Measurements from ENCODE around the gene ATG14. TPM values are rescaled to one million over a fixed set of nuclear protein-coding genes. Genes with fewer than 3 reads are reported as not detected.
A peak's percentile ranks its signal among the peaks of the same experiment; 100 is the strongest.
"Not testable (repeated sequence)": the region's sequence is repeated elsewhere in the genome, so short reads cannot be mapped to it uniquely, and the experiment has no call there.

The ATG14 gene
- total RNA-seq, 1 experiment from 2014 or later = 23.0 TPM

DNA sequence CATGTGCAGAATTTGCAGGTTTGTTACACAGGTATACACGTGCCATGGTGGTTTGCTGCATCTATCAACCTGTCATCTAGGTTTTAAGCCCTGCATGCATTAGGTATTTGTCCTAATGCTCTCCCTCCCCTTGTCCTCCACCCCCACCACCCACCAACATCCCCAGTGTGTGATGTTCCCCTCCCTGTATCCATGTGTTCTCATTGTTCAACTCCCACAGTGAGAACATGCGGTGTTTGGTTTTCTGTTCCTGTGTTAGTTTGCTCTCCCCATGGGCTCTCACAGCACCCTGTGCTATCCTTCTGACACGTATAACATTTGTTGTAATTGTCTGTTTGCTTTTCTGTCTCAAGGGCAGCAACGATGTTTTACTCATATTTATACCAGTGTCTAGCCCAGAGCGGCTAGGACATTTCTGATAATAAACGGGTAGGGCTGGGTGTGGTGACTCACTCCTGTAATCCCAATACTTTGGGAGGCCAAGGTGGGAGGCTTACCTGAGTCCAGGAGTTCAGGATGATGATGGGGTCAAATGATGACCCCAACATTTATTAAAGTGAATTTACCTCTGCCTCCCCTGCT lies 67.0 kb downstream of the ATG14 start:
- in situ Hi-C loops (cut with HindIII; ENCODE audit: low pct_unique_long_range_greater_than_20kb, low sequenced_read_pairs) = not testable (repeated sequence)

GRCh38 chr14:55341781-55342180 lies 69.8 kb downstream of the ATG14 start:
- in situ Hi-C loops (cut with HindIII; ENCODE audit: low pct_unique_long_range_greater_than_20kb, low sequenced_read_pairs) = no loop called here

More for the DNA sequence above, 67.0 kb downstream of the ATG14 start:
- not testable (repeated sequence) for DNase-seq (ENCODE audit: low read depth, low spot score)

DNA sequence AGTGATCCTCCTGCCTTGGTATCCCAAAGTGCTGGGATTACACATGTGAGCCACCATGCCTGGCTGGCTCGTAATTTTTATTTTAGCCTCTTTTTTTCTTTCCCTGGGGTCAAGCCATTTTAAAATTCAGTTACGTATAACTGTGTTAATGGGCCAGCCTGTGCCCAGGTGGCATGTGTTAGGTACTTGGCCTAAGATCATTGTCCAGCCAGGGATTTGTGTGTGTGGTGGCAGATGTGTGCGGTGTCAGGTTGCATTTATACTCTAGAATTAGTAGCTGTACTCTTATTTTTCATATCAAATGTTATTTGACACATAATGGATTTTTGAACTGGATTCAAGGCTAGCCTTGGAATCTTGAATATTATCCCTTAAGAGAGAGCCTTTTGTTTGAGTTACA lies 71.1 kb downstream of the ATG14 start:
- no peak for DNase-seq (ENCODE audit: low read depth, low spot score)
- in situ Hi-C loops (cut with HindIII; ENCODE audit: low pct_unique_long_range_greater_than_20kb, low sequenced_read_pairs) = no loop called here

More at GRCh38 chr14:55341781-55342180, 69.8 kb downstream of the ATG14 start:
- no peak for DNase-seq (ENCODE audit: low read depth, low spot score)

DNA sequence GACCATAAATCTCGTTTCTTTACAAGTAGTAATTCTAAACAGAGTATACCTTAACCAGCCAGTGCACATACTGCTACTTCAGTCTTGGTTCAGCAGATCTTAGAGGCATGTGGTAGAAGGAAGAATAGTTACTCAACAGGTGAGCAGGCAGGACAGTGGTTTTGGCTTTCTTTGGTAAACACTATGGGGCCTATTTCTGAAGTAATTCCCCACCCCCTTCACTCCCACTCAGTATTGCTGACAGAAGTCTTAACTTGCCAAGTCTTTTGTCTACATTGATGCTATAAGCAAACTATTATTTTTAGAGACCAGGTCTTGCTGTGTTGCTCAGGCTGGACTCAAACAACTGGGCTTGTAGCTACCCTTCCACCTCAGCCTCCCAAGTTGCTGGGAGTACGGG lies 71.9 kb downstream of the ATG14 start:
- no peak for DNase-seq (ENCODE audit: low read depth, low spot score)
- in situ Hi-C loops (cut with HindIII; ENCODE audit: low pct_unique_long_range_greater_than_20kb, low sequenced_read_pairs) = no loop called here

DNA sequence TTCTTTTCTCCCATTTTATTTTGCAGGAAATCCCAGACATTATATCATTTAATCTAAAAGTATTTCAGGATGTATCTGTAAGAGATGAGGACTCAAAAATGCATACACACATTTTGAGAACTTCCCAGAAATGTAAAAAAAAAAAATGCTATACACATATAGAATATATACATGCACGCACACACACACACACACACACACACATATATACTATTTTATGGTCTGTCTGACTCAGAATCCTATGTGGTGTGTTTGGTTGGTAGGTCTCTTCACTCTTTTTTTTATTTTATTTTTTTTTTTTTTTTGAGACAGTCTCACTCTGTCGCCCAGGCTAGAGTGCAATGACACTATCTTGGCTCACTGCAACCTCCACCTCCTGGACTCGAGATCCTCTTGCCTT lies 74.9 kb downstream of the ATG14 start:
- no peak for DNase-seq (ENCODE audit: low read depth, low spot score)
- in situ Hi-C loops (cut with HindIII; ENCODE audit: low pct_unique_long_range_greater_than_20kb, low sequenced_read_pairs) = no loop called here

DNA sequence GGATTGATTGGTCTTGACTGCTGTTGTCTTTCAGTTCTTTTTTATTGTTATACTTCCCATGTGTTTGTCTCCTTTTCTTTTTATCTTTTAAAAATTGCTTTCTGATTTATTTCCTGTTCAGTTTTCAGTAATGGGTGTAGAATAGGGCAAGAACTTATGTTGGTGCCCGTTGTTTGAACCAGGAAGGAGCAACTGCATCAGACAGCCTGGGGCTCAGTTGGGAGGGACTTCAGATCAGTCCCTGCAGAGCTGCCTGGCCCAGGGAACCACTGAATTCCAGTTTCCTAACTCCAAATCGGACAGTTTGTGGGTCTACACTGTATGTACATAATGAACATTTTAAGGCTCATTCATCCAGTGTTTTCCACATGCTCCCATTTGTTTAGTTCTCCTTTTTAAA lies 75.5 kb downstream of the ATG14 start:
- in situ Hi-C loops (cut with HindIII; ENCODE audit: low pct_unique_long_range_greater_than_20kb, low sequenced_read_pairs) = no loop called here
- DNase-seq (ENCODE audit: low read depth, low spot score) = peak; percentile 29

DNA sequence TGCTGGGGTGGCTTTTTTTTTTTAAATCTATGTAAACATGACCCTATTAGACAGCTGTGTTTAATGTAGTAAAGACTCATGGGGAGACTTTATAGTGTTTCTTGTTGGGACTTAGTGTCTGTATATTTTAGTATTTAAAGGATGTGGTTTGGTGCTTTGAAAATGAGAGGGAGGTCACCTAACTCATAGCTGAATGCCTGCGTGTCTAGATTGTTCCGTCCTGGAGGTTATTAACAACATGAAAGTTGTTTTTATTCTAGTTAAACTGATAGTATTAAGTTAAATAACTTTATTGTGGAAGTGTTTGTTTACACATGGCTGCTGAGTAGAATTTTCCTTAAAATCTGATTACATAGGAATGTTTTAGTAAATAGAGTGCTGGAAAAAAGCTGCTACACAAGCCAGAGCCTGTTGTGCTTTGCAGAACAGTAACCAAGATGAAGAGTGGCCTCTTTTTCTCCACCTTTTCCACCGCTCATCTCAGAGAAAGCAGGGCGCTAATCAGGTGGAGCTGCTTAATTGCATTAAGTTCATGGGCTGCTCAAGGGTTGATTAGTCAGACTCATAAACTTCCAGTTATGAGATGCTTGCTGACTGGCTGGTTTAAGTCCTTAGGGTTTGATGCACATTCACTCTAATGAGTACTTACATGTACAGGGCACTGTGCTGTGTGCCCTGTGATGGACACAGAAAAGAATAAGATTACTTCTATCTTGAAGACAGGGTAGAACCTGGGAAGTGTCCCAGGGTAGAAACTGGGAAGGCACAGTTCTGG lies 77.7 kb downstream of the ATG14 start:
- in situ Hi-C loops (cut with HindIII; ENCODE audit: low pct_unique_long_range_greater_than_20kb, low sequenced_read_pairs) = no loop called here
- no peak for DNase-seq (ENCODE audit: low read depth, low spot score)

GRCh38 chr14:55332654-55333570 lies 78.7 kb downstream of the ATG14 start:
- DNase-seq (ENCODE audit: low read depth, low spot score) = no peak
- in situ Hi-C loops (cut with HindIII; ENCODE audit: low pct_unique_long_range_greater_than_20kb, low sequenced_read_pairs) = no loop called here

DNA sequence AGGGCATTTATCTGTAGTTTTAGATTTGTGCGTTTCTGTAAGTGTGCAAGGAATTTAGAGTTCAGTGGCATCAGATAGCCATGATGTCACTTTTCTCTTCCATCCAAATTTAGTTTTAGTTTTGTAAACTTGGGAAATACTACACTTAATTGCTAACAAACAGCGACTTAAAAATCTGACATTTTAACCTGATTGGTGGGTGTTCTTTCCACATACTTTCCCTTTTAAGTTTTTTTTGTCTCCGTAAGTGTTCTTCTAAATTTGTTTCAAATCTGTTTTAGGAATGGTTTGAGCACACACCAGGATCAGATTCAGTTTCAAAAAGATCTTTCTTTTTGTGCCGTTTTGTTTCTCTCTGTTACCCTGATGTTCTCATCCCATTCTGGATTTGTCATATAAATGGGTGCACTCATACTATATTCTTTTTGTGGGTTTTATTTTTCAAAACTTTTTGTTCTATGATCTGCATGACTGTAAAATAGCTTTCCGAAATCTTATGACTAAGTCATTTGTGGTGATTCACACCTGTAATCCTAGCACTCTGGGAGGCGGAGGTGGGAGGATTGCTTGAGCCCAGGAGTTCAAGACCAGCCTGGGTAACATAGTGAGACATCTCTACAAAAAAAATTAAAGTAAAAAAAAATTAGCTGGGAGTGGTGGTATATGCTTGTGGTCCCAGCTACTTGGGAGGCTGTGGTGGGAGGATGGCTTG lies 81.5 kb downstream of the ATG14 start:
- in situ Hi-C loops (cut with HindIII; ENCODE audit: low pct_unique_long_range_greater_than_20kb, low sequenced_read_pairs) = no loop called here
- DNase-seq (ENCODE audit: low read depth, low spot score) = no peak

- in situ Hi-C loops (cut with HindIII; ENCODE audit: low pct_unique_long_range_greater_than_20kb, low sequenced_read_pairs) = no loop called here
- no peak for DNase-seq (ENCODE audit: low read depth, low spot score)
Measured at GRCh38 chr14:55328317-55328716, 83.3 kb downstream of the ATG14 start.

DNA sequence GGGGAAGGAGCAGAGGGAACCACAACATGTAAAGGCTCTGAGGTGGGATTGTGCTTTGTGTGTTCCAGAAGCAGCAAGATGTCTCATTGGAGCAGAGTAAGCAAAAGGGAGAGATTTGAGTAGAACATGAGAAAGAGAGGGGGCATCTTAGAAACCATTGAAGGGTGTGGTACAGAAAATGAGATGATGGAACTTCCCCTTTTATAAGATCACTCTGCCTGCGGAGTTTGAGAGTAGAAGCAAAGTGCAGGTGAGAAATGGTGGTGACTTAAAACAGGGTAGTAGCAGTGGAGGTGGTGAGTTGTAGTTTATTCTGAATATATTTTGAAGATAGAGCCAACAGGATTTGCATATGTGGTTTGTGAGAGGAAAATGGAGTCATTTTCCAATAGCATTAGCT lies 84.5 kb downstream of the ATG14 start:
- DNase-seq (ENCODE audit: low read depth, low spot score) = no peak
- in situ Hi-C loops (cut with HindIII; ENCODE audit: low pct_unique_long_range_greater_than_20kb, low sequenced_read_pairs) = no loop called here

DNA sequence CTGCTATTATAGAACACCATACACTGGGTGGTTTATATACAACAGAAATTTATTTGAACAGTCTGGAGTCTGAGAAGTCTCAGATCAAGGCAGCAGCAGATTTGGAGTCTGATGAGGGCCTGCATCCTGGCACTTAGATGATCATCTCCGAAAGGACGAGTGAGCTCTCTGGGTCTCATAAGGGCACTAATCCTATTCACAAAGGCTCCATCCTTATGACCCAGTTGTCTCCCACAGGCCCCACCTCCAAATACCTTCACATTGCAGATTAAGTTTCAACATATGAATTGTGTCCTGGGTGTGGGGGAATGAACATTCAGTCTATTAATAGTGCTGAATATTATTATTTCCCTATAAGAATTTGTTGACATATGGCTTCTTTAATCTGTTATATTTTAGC lies 86.8 kb downstream of the ATG14 start:
- in situ Hi-C loops (cut with HindIII; ENCODE audit: low pct_unique_long_range_greater_than_20kb, low sequenced_read_pairs) = no loop called here
- no peak for DNase-seq (ENCODE audit: low read depth, low spot score)

DNA sequence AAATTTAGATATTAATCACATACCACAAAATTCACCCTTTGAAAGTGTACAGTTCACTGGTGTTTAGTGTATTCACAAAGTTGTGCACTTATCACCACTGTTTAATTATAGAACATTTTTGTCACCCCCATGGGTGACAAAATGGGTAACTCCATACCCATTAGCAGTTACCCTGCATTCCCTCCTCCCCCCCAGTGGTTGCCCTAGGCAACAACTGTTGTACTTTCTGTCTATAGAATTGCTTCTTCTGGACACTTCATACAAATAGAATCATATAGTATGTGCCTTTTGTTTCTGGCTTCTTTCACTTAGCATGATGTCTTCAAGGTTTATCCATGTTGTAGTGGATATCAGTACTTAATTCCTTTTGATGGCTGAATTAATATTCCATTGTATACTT lies 87.7 kb downstream of the ATG14 start:
- in situ Hi-C loops (cut with HindIII; ENCODE audit: low pct_unique_long_range_greater_than_20kb, low sequenced_read_pairs) = no loop called here
- no peak for DNase-seq (ENCODE audit: low read depth, low spot score)

- peak; percentile 25 for DNase-seq (ENCODE audit: low read depth, low spot score)
- in situ Hi-C loops (cut with HindIII; ENCODE audit: low pct_unique_long_range_greater_than_20kb, low sequenced_read_pairs) = no loop called here
Measured at GRCh38 chr14:55318694-55319093, 92.9 kb downstream of the ATG14 start.

- in situ Hi-C loops (cut with HindIII; ENCODE audit: low pct_unique_long_range_greater_than_20kb, low sequenced_read_pairs) = no loop called here
Measured at GRCh38 chr14:55317542-55318306, 93.9 kb downstream of the ATG14 start.

DNA sequence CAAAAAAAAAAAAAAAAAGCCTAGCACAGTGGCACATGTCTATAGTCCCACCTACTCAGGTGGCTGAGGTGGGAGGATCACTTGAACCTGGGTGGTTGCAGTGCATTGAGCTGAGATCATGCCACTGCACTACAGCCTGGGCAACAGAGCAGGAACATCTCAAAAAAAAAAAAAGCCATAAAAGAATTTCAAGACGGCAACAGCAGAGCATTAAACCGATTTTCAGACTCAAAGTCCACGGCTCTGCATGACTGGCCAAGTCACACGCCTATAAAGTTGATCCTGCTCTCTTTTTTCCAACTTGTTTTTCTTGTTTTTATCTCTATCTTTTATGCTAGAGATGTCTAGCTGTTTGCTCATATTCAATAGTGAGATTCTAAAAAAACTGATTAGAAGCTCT lies 95.1 kb downstream of the ATG14 start:
- in situ Hi-C loops (cut with HindIII; ENCODE audit: low pct_unique_long_range_greater_than_20kb, low sequenced_read_pairs) = no loop called here
- DNase-seq (ENCODE audit: low read depth, low spot score) = no peak

More at GRCh38 chr14:55317542-55318306, 93.9 kb downstream of the ATG14 start:
- no peak for DNase-seq (ENCODE audit: low read depth, low spot score)

All from SK-MEL-5 (cell line).